ENCODE results near the gene PRDM16. TPM values are rescaled to one million over a fixed set of nuclear protein-coding genes. Genes with fewer than 3 reads are reported as not detected.

PRDM16 gene
- total and polyA plus RNA-seq, 4 donors: 5.0 to 80.7 (median 41.5) TPM

DNA sequence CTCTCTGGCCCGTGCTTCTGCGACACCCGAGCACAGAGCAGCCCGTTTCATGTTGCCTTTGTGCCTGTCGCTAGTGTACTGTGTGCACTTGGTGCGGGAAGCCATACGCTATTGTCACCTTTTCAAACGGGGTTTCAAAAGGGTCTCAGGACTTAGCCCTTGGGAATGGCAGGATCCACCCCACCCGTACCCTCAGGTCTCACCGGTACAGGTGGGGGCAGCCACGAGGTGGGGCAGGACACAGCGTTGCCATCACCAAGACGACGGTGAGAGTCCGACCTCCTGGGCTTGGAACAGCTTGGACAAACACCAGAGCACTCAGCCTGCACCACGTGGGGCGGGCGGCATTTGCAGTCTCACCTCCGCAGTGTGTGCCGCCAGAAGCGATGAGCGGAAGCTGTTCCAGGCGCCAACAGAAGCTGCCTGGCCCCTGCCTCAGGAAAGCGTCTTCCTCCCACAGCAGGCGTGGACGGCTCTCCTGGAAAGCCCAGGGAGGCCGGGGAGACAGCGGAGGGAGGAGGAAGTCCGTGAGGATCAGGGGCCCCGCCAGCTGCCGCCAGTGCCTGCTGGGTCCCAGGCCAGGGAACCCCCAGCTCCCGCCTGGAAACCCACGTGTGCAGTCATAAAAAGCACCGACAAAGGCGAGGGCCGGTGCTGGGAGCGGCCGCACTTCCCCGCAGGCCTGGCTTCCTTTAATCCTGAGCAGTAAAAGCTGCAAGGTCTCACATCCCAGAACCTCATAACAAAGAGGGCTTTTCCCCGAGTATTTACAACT lies 254.2 kb downstream of the PRDM16 start:
- no peak overlapping the region for H3K27ac ChIP-seq (ENCODE audit: low read depth in 1 of 2, low read length in 2 of 2)
- peak in 1 of 2 donors; percentile 42 for DNase-seq
- no peak overlapping the region for H3K4me3 ChIP-seq (ENCODE audit: low read length in 2 of 2)
- H3K36me3 ChIP-seq (ENCODE audit: control insufficient read depth in 1 of 2, insufficient read depth in 2 of 2, low read length in 1 of 2): no peaks in the 10 kb centered on the region
- H3K4me1 ChIP-seq (ENCODE audit: control insufficient read depth in 1 of 2, insufficient read depth in 2 of 2, low read length in 2 of 2): no peaks in the 10 kb centered on the region
- H3K27me3 ChIP-seq (ENCODE audit: control insufficient read depth in 1 of 2, insufficient read depth in 2 of 2, low read length in 1 of 2): no peaks in the 10 kb centered on the region
- ATAC-seq (ENCODE audit: low FRiP score): no peak
- WGBS, 2 donors: 64 to 67% methylated on average over 40 of the region's 40 CpGs
- intact Hi-C loops (cut with DNase I): no loop called here
- no peaks in the 10 kb centered on the region for H3K9me3 ChIP-seq (ENCODE audit: control insufficient read depth, low read length)

DNA sequence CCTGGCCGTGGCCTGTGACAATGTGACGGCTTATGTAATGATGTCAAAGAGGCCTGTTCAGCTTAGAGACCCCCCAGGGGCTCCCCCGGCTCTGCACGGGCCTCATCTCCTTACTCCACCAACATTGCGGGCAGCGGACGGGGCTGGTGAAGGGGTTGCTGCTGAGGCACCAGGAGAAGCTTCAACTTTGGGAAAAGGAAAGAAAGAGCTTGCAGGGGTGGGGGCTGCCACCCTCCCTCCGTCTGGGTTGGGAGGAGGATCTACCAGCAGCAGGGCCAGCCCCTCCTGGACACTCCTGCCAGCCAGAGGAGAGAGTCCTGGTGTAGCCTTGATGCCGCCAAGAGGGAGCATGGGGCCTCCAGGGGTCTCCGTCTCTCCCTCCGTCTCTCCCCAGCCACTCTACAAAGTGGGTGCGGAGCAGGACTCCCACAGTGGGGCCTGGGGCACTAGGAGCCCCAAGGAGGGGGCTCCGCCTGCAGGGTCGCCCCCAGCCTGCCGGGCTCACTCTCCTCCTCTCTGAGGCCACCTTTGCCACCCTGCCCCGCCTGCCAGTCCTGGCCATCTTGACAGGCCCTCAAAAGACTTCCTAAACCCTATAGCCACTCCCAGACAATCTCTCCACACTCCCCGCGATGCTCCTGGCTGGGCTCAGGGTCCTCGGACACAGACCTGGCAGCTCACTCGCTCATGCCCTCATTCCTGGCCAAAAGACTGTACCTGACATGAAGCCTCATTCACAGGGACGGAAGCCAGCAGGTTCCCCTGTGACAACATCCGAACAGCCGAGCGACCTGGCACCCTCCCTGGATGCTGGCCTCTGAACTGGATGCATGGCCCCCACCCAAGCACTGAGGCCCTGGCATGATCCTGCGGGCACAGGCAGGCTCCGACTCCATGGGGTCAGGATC lies 255.0 kb downstream of the PRDM16 start:
- intact Hi-C loops (cut with DNase I): no loop called here
- no peaks in the 10 kb centered on the region for H3K9me3 ChIP-seq (ENCODE audit: control insufficient read depth, low read length)
- no peaks in the 10 kb centered on the region for H3K27me3 ChIP-seq (ENCODE audit: control insufficient read depth in 1 of 2, insufficient read depth in 2 of 2, low read length in 1 of 2)
- no peaks in the 10 kb centered on the region for H3K4me1 ChIP-seq (ENCODE audit: control insufficient read depth in 1 of 2, insufficient read depth in 2 of 2, low read length in 2 of 2)
- 61 to 71% methylated on average over 24 to 26 of the region's 26 CpGs for WGBS, 2 donors
- no peak overlapping the region for H3K4me3 ChIP-seq (ENCODE audit: low read length in 2 of 2)
- no peaks in the 10 kb centered on the region for H3K36me3 ChIP-seq (ENCODE audit: control insufficient read depth in 1 of 2, insufficient read depth in 2 of 2, low read length in 1 of 2)
- ATAC-seq (ENCODE audit: low FRiP score): no peak
- no peak overlapping the region for H3K27ac ChIP-seq (ENCODE audit: low read depth in 1 of 2, low read length in 2 of 2)
- DNase-seq: no peak

- Histone ChIP-seq H3K4me3 (ENCODE audit: low read length in 2 of 2) (no peak overlapping the region), H3K9me3 (ENCODE audit: control insufficient read depth, low read length) (no peaks in the 10 kb centered on the region), H3K27me3 (ENCODE audit: control insufficient read depth in 1 of 2, insufficient read depth in 2 of 2, low read length in 1 of 2) (no peaks in the 10 kb centered on the region), H3K4me1 (ENCODE audit: control insufficient read depth in 1 of 2, insufficient read depth in 2 of 2, low read length in 2 of 2) (no peaks in the 10 kb centered on the region), H3K36me3 (ENCODE audit: control insufficient read depth in 1 of 2, insufficient read depth in 2 of 2, low read length in 1 of 2) (no peaks in the 10 kb centered on the region), H3K27ac (ENCODE audit: low read depth in 1 of 2, low read length in 2 of 2) (no peak overlapping the region)
- ATAC-seq (ENCODE audit: low FRiP score) (no peak), DNase-seq (no peak)
- WGBS, 2 donors: 89 to 95% methylated on average over 22 of the region's 22 CpGs
- intact Hi-C loops (cut with DNase I): no loop called here
These were observed 255.9 kb downstream of the PRDM16 start for GRCh38 chr1:3324704-3325535.

DNA sequence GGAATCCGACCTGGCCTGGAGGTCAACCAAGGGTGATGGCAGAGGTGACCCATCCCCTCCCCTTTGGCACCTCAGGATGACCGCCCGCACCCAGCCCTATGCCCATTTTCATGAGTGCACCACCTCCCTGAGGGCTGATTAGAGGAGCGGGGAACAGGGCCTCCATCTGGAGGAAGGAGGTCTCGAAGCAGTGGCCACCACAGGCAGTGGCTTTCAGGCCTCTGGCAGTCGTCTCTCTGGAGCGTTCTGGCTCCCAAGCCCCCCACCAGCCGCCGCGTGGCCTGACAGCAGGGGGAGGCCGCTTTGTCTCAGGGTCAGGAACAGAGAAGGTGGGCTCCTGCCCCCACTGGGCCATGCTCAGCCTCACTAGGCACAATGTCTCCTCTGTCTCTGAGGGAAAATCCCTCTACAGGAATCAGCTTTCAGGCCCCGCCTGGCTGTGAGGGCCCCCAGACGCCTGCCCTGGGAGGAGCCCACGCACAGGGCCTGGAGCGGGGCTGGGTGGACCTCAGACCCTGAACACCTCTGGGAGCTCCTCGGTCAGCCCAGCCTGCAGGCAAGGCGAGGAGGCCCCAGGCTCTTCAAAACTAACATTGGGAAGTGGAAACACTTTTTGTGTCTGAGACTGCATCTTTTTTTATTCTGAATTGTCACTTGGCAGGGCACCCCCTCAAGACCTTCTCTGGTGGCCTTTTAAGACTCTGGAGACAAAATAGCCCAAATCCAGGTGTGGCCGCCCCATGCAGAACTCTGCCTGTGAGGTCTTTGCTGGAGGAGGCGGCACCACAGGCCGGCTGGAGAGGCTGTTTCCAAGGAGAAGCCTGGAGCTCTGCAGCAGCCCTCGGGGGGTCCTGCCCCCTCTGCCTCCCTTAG lies 257.7 kb downstream of the PRDM16 start:
- no peaks in the 10 kb centered on the region for H3K4me1 ChIP-seq (ENCODE audit: control insufficient read depth in 1 of 2, insufficient read depth in 2 of 2, low read length in 2 of 2)
- intact Hi-C loops (cut with DNase I): no loop called here
- ATAC-seq (ENCODE audit: low FRiP score) (no peak), DNase-seq (no peak)
- no peak overlapping the region for H3K4me3 ChIP-seq (ENCODE audit: low read length in 2 of 2)
- no peak overlapping the region for H3K27ac ChIP-seq (ENCODE audit: low read depth in 1 of 2, low read length in 2 of 2)
- no peaks in the 10 kb centered on the region for H3K27me3 ChIP-seq (ENCODE audit: control insufficient read depth in 1 of 2, insufficient read depth in 2 of 2, low read length in 1 of 2)
- H3K9me3 ChIP-seq (ENCODE audit: control insufficient read depth, low read length): no peaks in the 10 kb centered on the region
- H3K36me3 ChIP-seq (ENCODE audit: control insufficient read depth in 1 of 2, insufficient read depth in 2 of 2, low read length in 1 of 2): no peaks in the 10 kb centered on the region
- 88% methylated on average over 18 to 21 of the region's 21 CpGs for WGBS, 2 donors

- no peak for ATAC-seq (ENCODE audit: low FRiP score)
- intact Hi-C loops (cut with DNase I): no loop called here
These were observed 258.3 kb downstream of the PRDM16 start for GRCh38 chr1:3327389-3327702.

GRCh38 chr1:3327936-3328590 lies 259.1 kb downstream of the PRDM16 start:
- H3K27ac ChIP-seq (ENCODE audit: low read depth in 1 of 2, low read length in 2 of 2): no peak overlapping the region
- WGBS, 2 donors: 78 to 84% methylated on average over 15 of the region's 15 CpGs
- H3K36me3 ChIP-seq (ENCODE audit: control insufficient read depth in 1 of 2, insufficient read depth in 2 of 2, low read length in 1 of 2): no peaks in the 10 kb centered on the region
- ATAC-seq (ENCODE audit: low FRiP score) (no peak), DNase-seq (no peak)
- H3K27me3 ChIP-seq (ENCODE audit: control insufficient read depth in 1 of 2, insufficient read depth in 2 of 2, low read length in 1 of 2): no peaks in the 10 kb centered on the region
- H3K4me3 ChIP-seq (ENCODE audit: low read length in 2 of 2): no peak overlapping the region
- no peaks in the 10 kb centered on the region for H3K9me3 ChIP-seq (ENCODE audit: control insufficient read depth, low read length)
- intact Hi-C loops (cut with DNase I): no loop called here
- no peaks in the 10 kb centered on the region for H3K4me1 ChIP-seq (ENCODE audit: control insufficient read depth in 1 of 2, insufficient read depth in 2 of 2, low read length in 2 of 2)

More at GRCh38 chr1:3327389-3327702, 258.3 kb downstream of the PRDM16 start:
- no peak overlapping the region for H3K27ac ChIP-seq (ENCODE audit: low read depth in 1 of 2, low read length in 2 of 2)
- H3K9me3 ChIP-seq (ENCODE audit: control insufficient read depth, low read length): no peaks in the 10 kb centered on the region
- H3K36me3 ChIP-seq (ENCODE audit: control insufficient read depth in 1 of 2, insufficient read depth in 2 of 2, low read length in 1 of 2): no peaks in the 10 kb centered on the region
- no peak overlapping the region for H3K4me3 ChIP-seq (ENCODE audit: low read length in 2 of 2)
- 78 to 86% methylated on average over 15 of the region's 15 CpGs for WGBS, 2 donors
- H3K4me1 ChIP-seq (ENCODE audit: control insufficient read depth in 1 of 2, insufficient read depth in 2 of 2, low read length in 2 of 2): no peaks in the 10 kb centered on the region
- no peaks in the 10 kb centered on the region for H3K27me3 ChIP-seq (ENCODE audit: control insufficient read depth in 1 of 2, insufficient read depth in 2 of 2, low read length in 1 of 2)
- DNase-seq: no peak

- no peaks in the 10 kb centered on the region for H3K36me3 ChIP-seq (ENCODE audit: control insufficient read depth in 1 of 2, insufficient read depth in 2 of 2, low read length in 1 of 2)
- DNase-seq (no peak), ATAC-seq (ENCODE audit: low FRiP score) (no peak)
- no peaks in the 10 kb centered on the region for H3K4me1 ChIP-seq (ENCODE audit: control insufficient read depth in 1 of 2, insufficient read depth in 2 of 2, low read length in 2 of 2)
- peak overlapping the region in 1 of 2 donors; percentile 23 for H3K27ac ChIP-seq (ENCODE audit: low read depth in 1 of 2, low read length in 2 of 2)
- no peaks in the 10 kb centered on the region for H3K9me3 ChIP-seq (ENCODE audit: control insufficient read depth, low read length)
- H3K27me3 ChIP-seq (ENCODE audit: control insufficient read depth in 1 of 2, insufficient read depth in 2 of 2, low read length in 1 of 2): no peaks in the 10 kb centered on the region
- intact Hi-C loops (cut with DNase I): no loop called here
- no peak overlapping the region for H3K4me3 ChIP-seq (ENCODE audit: low read length in 2 of 2)
- 36 to 49% methylated on average over 12 of the region's 12 CpGs for WGBS, 2 donors
These were observed 260.8 kb downstream of the PRDM16 start for GRCh38 chr1:3329640-3330281.

Measured in aorta (tissue), 5 donors.